ENCODE measurements around the gene MDP1. TPM values are rescaled to one million over a fixed set of nuclear protein-coding genes. Genes with fewer than 3 reads are reported as not detected.
A peak's percentile ranks its signal among the peaks of the same experiment; 100 is the strongest.
"Not testable (repeated sequence)": the region's sequence is repeated elsewhere in the genome, so short reads cannot be mapped to it uniquely, and the experiment has no call there.

MDP1 gene
- total RNA-seq, 4 donors from 2014 or later, result 13.1 to 55.9 (median 25.4) TPM

- intact Hi-C loops (cut with DNase I), result no loop called here
- Histone ChIP-seq H3K4me3 (replicated peaks in 1 of 3) (no peak overlapping the region), H3K27me3 (no peaks in the 10 kb centered on the region), H3K27ac (peak overlapping the region; percentile 3 to 56 (median 46)), H3K4me1 (peaks cover 6 to 16% of the 10 kb centered on the region in 2 donors), H3K36me3 (no peaks in the 10 kb centered on the region), H3K9me3 (no peaks in the 10 kb centered on the region)
- TF ChIP-seq POLR2A (IDR thresholded peaks at IDR 0.05) (no peak), CTCF (IDR thresholded peaks at IDR 0.05) (no peak)
- 58 to 61% methylated on average over 7 of the region's 7 CpGs for WGBS, 2 donors
- peak; percentile 42 to 61 for DNase-seq
These were observed 8.8 kb upstream of the MDP1 start for GRCh38 chr14:24224618-24225071.

DNA sequence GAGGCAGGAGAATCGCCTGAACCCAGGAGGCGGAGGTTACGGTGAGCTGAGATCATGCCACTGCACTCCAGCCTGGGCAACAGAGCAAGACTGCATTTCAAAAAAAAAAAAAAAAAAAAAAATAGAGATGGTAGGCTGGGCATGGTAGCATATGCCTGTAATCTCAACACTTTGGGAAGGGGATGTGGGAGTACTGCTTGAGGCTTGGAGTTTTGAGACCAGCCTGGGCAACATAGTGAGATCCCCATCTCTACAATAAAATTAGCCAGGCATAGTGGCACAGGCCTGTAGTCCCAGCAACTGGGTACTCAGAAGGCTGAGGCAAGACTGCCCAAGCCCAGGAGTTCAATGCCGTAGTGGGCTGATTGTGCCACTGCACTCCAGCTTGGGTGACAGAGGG, 7.1 kb upstream of the MDP1 start:
- intact Hi-C loops (cut with DNase I); H3K4me3 ChIP-seq (replicated peaks in 1 of 3); H3K27ac ChIP-seq; DNase-seq; H3K27me3 ChIP-seq; H3K36me3 ChIP-seq; H3K9me3 ChIP-seq: not testable (repeated sequence)
- peaks cover 6 to 16% of the 10 kb centered on the region in 2 donors for H3K4me1 ChIP-seq
- 99 to 100% methylated on average over 4 of the region's 4 CpGs for WGBS, 2 donors

DNA sequence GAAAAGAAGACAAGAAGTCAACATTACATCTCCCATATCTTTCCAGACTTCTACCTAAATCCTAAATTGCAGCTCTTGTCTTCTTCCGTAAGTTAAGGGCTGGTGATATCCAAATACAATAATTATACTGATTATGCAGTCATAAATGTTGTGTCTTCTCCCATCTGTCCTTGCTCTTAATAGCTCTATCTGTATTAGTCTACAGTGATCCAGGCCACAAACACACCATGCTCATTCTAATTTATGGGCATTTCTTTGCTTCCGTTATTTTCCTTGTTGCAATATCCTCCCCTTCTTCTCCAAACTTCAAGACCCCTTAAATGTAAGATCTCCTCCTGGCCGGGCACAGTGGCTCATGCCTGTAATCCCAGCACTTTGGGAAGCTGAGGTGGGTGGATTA, 3.7 kb upstream of the MDP1 start:
- Histone ChIP-seq H3K4me1 (peaks cover 2 to 16% of the 10 kb centered on the region in 2 donors), H3K36me3 (no peaks in the 10 kb centered on the region), H3K27ac (no peak overlapping the region), H3K9me3 (no peaks in the 10 kb centered on the region), H3K27me3 (no peaks in the 10 kb centered on the region), H3K4me3 (replicated peaks in 1 of 3) (no peak overlapping the region)
- 59 to 63% methylated on average over 3 of the region's 3 CpGs for WGBS, 2 donors
- no peak for DNase-seq
- TF ChIP-seq POLR2A (IDR thresholded peaks at IDR 0.05) (no peak), CTCF (IDR thresholded peaks at IDR 0.05) (no peak)
- intact Hi-C loops (cut with DNase I), result no loop called here

- DNase-seq, result no peak
- Histone ChIP-seq H3K27ac (no peak overlapping the region), H3K27me3 (no peaks in the 10 kb centered on the region), H3K4me3 (replicated peaks in 1 of 3) (no peak overlapping the region), H3K9me3 (no peaks in the 10 kb centered on the region), H3K36me3 (no peaks in the 10 kb centered on the region), H3K4me1 (peaks cover 0 to 15% of the 10 kb centered on the region in 2 donors)
- intact Hi-C loops (cut with DNase I), result no loop called here
- WGBS, 2 donors, result 90 to 97% methylated on average over 4 of the region's 4 CpGs
- TF ChIP-seq POLR2A (IDR thresholded peaks at IDR 0.05) (no peak), CTCF (IDR thresholded peaks at IDR 0.05) (no peak)
These were observed 3.2 kb upstream of the MDP1 start for GRCh38 chr14:24219080-24219479.

GRCh38 chr14:24216876-24217275, 1.0 kb upstream of the MDP1 start:
- WGBS, 2 donors, result 87 to 92% methylated on average over 1 of the region's 1 CpG
- DNase-seq; H3K4me3 ChIP-seq (replicated peaks in 1 of 3); H3K27me3 ChIP-seq; H3K36me3 ChIP-seq; H3K27ac ChIP-seq; H3K9me3 ChIP-seq; intact Hi-C loops (cut with DNase I): not testable (repeated sequence)
- peaks cover 0 to 28% of the 10 kb centered on the region in 2 donors for H3K4me1 ChIP-seq

GRCh38 chr14:24216345-24216699, 456 bp upstream of the MDP1 start:
- TF ChIP-seq POLR2A (IDR thresholded peaks at IDR 0.05) (no peak), CTCF (IDR thresholded peaks at IDR 0.05) (no peak)
- DNase-seq, result no peak
- WGBS, 2 donors, result 82 to 90% methylated on average over 2 of the region's 2 CpGs
- Histone ChIP-seq H3K9me3 (no peaks in the 10 kb centered on the region), H3K36me3 (no peaks in the 10 kb centered on the region), H3K4me3 (replicated peaks in 1 of 3) (no peak overlapping the region), H3K27ac (peak overlapping the region in 2 of 3 donors; percentile 85 to 87), H3K4me1 (peaks cover 0 to 28% of the 10 kb centered on the region in 2 donors), H3K27me3 (no peaks in the 10 kb centered on the region)
- intact Hi-C loops (cut with DNase I), result no loop called here

All from thyroid gland (tissue), 4 donors.